Neuronal stem cell (in vitro differentiated cells): ENCODE measurements around the gene CYTL1.
A peak's percentile ranks its signal among the peaks of the same experiment; 100 is the strongest.

Experiments used
- DNase-seq: peaks from one replicate; pipeline ENCODE4 v3.0.0-alpha.2; 2013; ENCODE audit warnings: low spot score
- H2AFZ ChIP-seq: one replicate; pipeline ENCODE4 v1.6.1; 2013; ENCODE audit warnings: mild to moderate bottlenecking, low read length, inconsistent platforms
- H2AK5ac ChIP-seq: 2 replicates; pipeline ENCODE4 v1.6.1; 2013; ENCODE audit warnings: low read depth, mild to moderate bottlenecking, inconsistent platforms, low read length, moderate library complexity, mixed read lengths
- H2BK120ac ChIP-seq: 2 replicates; pipeline ENCODE4 v1.6.1; 2013; ENCODE audit warnings: low read depth, mild to moderate bottlenecking, inconsistent platforms, low read length, moderate library complexity, mixed read lengths
- H2BK12ac ChIP-seq: one replicate; pipeline ENCODE4 v1.6.1; 2013; ENCODE audit warnings: low read length, inconsistent platforms
- H2BK15ac ChIP-seq: 2 replicates; pipeline ENCODE4 v1.6.1; 2013; ENCODE audit warnings: mild to moderate bottlenecking, low read length, inconsistent platforms, mixed read lengths
- H2BK5ac ChIP-seq: one replicate; pipeline ENCODE4 v1.6.1; 2013; ENCODE audit warnings: inconsistent platforms, mild to moderate bottlenecking, low read length, moderate library complexity
- H3K14ac ChIP-seq: one replicate; pipeline ENCODE4 v1.6.1; 2013; ENCODE audit warnings: low read length, inconsistent platforms
- H3K18ac ChIP-seq: 2 replicates; pipeline ENCODE4 v1.6.1; 2013; ENCODE audit warnings: low read length, inconsistent platforms
- H3K23ac ChIP-seq: 2 replicates; pipeline ENCODE4 v1.6.1; 2013; ENCODE audit warnings: low read depth, mild to moderate bottlenecking, mixed read lengths, low read length, inconsistent platforms; ENCODE audit not compliant: poor library complexity
- H3K27ac ChIP-seq: replicated peaks from 3 replicates; pipeline ENCODE4 v1.5.1; 2013; ENCODE audit warnings: low read length, inconsistent platforms
- H3K27me3 ChIP-seq, 3 experiments: 2 replicates each; pipeline ENCODE4 v1.6.1; 2013; ENCODE audit warnings: low read length in 3 of 3, mild to moderate bottlenecking in 2 of 3, inconsistent platforms in 1 of 3, low read depth in 1 of 3, mixed read lengths in 1 of 3, moderate library complexity in 1 of 3; ENCODE audit not compliant: control insufficient read depth in 3 of 3, insufficient read depth in 3 of 3
- H3K36me3 ChIP-seq, 2 donors: replicated peaks in 1 of 2; 2 replicates each; pipeline ENCODE4 v1.6.1; 2013; ENCODE audit warnings: low read length in 2 of 2; ENCODE audit not compliant: control insufficient read depth in 2 of 2, insufficient read depth in 2 of 2
- H3K4ac ChIP-seq: 2 replicates; pipeline ENCODE4 v1.6.1; 2013; ENCODE audit warnings: inconsistent platforms, mild to moderate bottlenecking, low read length, moderate library complexity
- H3K4me1 ChIP-seq, 2 donors: 1 replicate in 1 of 2; 2 replicates in 1 of 2; pipeline ENCODE4 v1.6.1; 2013; ENCODE audit warnings: low read length in 2 of 2, low read depth in 1 of 2; ENCODE audit not compliant: control insufficient read depth in 2 of 2, insufficient read depth in 1 of 2
- H3K4me2 ChIP-seq: one replicate; pipeline ENCODE4 v1.6.1; 2013; ENCODE audit warnings: mild to moderate bottlenecking, low read length, inconsistent platforms; ENCODE audit not compliant: insufficient read depth, poor library complexity, severe bottlenecking
- H3K4me3 ChIP-seq, 2 donors: 2 replicates each; pipeline ENCODE4 v1.5.1; 2013; ENCODE audit warnings: low read length in 2 of 2, mild to moderate bottlenecking in 2 of 2, inconsistent platforms in 1 of 2, moderate library complexity in 1 of 2
- H3K79me1 ChIP-seq: one replicate; pipeline ENCODE4 v1.6.1; 2013; ENCODE audit warnings: low read depth, mild to moderate bottlenecking, inconsistent platforms, low read length, moderate library complexity
- H3K9ac ChIP-seq: one replicate; pipeline ENCODE4 v1.6.1; 2013; ENCODE audit warnings: mild to moderate bottlenecking, low read depth, low read length, inconsistent platforms; ENCODE audit not compliant: poor library complexity
- H3K9me3 ChIP-seq, 2 donors: replicated peaks in 1 of 2; 2 replicates each; pipeline versions ENCODE3 to v1.6.1; 2013; ENCODE audit warnings: low read length in 2 of 2, mild to moderate bottlenecking in 2 of 2, inconsistent platforms in 1 of 2, low read depth in 1 of 2, mixed read lengths in 1 of 2, moderate library complexity in 1 of 2; ENCODE audit not compliant: control insufficient read depth in 2 of 2, insufficient read depth in 1 of 2
- H4K8ac ChIP-seq: one replicate; pipeline ENCODE4 v1.6.1; 2013; ENCODE audit warnings: low read depth, mild to moderate bottlenecking, inconsistent platforms, low read length, moderate library complexity
- H4K91ac ChIP-seq: one replicate; pipeline ENCODE4 v1.6.1; 2013; ENCODE audit warnings: low read length, low read depth, mild to moderate bottlenecking, inconsistent platforms; ENCODE audit not compliant: poor library complexity
- WGBS, 2 donors: extraction: QIAGEN DNeasy Blood & Tissue Kit; methylation state at CpG; one replicate each; pipeline ENCODE4 v1.1.7; 2013; ENCODE audit warnings: missing lambda C conversion rate in 2 of 2, mixed read lengths in 1 of 2; ENCODE audit not compliant: insufficient read length in 2 of 2, insufficient replicate concordance in 1 of 2; ENCODE audit errors: extremely low coverage in 2 of 2; 5-methylcytosine and 5-hydroxymethylcytosine counted together

The CYTL1 gene

GRCh38 chr4:4992833-4993232 is 26.4 kb downstream of the CYTL1 start:
- no peak for DNase-seq
- H2BK15ac ChIP-seq, result no peak overlapping the region

DNA sequence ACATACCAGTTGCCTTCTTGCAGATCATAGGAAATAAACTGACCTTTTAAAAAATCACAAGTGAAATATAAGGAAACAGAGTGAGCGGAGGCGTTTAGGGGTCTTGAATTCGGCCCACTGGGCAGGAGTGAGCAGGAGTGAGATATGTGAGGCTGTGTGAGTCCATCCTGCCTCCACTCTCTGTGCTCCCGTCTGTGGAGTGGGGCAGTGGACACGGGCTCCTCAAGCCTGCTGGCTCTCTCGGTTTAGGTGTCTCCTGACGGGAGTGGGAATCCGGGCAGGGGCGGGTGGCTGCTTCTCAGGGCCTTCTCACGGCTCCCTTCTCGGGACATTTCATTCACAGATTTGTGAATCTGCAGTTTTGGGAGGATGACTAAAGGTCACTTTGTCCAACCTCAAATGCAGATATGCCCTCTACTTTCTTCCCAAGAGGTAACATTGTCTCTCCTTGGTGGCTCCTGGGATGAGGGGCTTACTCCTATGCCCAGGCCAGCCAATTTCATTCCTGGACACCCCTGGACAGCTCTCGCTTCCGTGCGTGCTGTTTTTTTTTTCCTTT is 27.6 kb downstream of the CYTL1 start:
- Histone ChIP-seq H3K79me1 (no peaks in the 10 kb centered on the region), H3K27me3 (no peaks in the 10 kb centered on the region), H3K27ac (no peak overlapping the region), H3K23ac (no peak overlapping the region), H3K4me2 (no peak overlapping the region), H2BK120ac (no peak overlapping the region), H2BK12ac (no peak overlapping the region), H3K14ac (no peak overlapping the region), H3K4ac (no peak overlapping the region), H2AK5ac (no peak overlapping the region), H3K4me1 (no peaks in the 10 kb centered on the region), H4K91ac (no peak overlapping the region), H3K36me3 (no peaks in the 10 kb centered on the region), H3K4me3 (no peak overlapping the region), H3K9ac (no peak overlapping the region), H2BK15ac (no peak overlapping the region), H3K18ac (no peak overlapping the region), H4K8ac (no peak overlapping the region), H2BK5ac (no peak overlapping the region), H3K9me3 (no peaks in the 10 kb centered on the region), H2AFZ (no peak overlapping the region)
- no peak for DNase-seq
- no CpG with 5 or more reads among the region's 14 CpGs for WGBS, 2 donors

More at GRCh38 chr4:4992833-4993232, 26.4 kb downstream of the CYTL1 start:
- H3K4me3 ChIP-seq, result no peak overlapping the region
- H3K14ac ChIP-seq, result no peak overlapping the region
- H2AK5ac ChIP-seq, result no peak overlapping the region
- no peak overlapping the region for H3K4me2 ChIP-seq
- H2BK120ac ChIP-seq, result no peak overlapping the region
- no peaks in the 10 kb centered on the region for H3K27me3 ChIP-seq
- no peak overlapping the region for H2BK5ac ChIP-seq
- H3K36me3 ChIP-seq, result no peaks in the 10 kb centered on the region
- no peak overlapping the region for H2BK12ac ChIP-seq
- H3K9ac ChIP-seq, result no peak overlapping the region
- H4K91ac ChIP-seq, result no peak overlapping the region
- H3K9me3 ChIP-seq, result no peaks in the 10 kb centered on the region
- H2AFZ ChIP-seq, result no peak overlapping the region
- WGBS, 2 donors, result no CpG with 5 or more reads among the region's 5 CpGs
- H4K8ac ChIP-seq, result no peak overlapping the region
- no peaks in the 10 kb centered on the region for H3K79me1 ChIP-seq
- H3K27ac ChIP-seq, result no peak overlapping the region
- no peak overlapping the region for H3K18ac ChIP-seq
- H3K23ac ChIP-seq, result no peak overlapping the region
- no peak overlapping the region for H3K4ac ChIP-seq
- H3K4me1 ChIP-seq, result no peaks in the 10 kb centered on the region

DNA sequence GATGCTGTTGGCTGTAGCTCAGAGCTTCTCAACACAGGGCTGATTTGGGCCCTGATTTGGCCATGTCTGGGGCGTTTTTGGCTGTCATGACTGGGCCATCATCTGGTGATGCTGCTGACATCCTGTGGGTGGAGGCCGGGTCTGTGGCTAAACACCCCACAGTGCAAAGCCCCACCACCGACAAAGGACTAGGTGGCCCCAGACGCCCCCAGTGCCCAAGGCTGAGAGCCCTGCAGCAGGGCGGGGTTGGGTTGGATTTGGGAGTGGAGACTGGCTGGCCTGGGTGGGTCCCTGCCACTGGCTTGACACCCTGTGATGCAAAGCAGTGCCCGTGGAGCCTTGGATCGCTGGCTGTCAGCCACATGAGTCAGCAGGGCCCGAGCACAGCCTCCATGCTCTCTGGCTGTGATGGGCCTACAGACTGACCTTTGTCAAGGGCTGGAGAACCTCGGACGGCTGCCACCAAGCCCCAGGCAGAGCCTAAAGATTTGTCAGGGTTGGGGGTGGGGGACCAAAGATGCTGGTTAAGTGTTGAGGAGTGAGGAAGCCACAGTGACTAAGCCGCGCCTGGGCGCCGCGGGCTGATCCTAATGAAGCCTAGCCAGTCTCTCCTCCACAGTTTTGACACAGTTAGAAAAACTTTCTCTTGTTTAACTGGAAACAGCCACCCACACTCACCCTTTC is 28.3 kb downstream of the CYTL1 start:
- Histone ChIP-seq H3K27ac (no peak overlapping the region), H3K9ac (no peak overlapping the region), H3K4me1 (no peaks in the 10 kb centered on the region)

DNA sequence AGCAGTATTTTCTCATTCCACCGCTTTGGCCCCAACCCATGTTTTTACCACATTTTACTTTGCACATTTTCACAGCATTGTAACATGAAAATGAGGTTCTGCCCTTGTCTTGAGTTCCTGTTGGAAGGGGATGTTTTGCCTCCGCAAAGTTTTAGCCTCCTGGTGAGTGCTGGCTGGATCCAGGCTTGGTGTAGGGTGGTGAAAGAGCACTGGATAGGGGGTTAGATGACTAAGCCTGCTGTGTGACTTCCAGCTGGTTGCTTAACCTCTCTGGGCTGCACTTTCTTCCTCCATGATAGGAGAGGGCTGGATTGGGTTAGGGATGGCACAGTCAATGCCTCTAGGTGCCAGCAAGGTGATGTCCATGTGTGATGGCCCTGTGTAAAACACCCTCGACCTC is 28.9 kb downstream of the CYTL1 start:
- no peak overlapping the region for H2BK12ac ChIP-seq
- no peaks in the 10 kb centered on the region for H3K4me1 ChIP-seq
- DNase-seq, result no peak
- H3K14ac ChIP-seq, result no peak overlapping the region
- H3K9ac ChIP-seq, result no peak overlapping the region
- no peaks in the 10 kb centered on the region for H3K79me1 ChIP-seq
- H3K18ac ChIP-seq, result no peak overlapping the region
- H3K27me3 ChIP-seq, result no peaks in the 10 kb centered on the region
- WGBS, 2 donors, result no CpG with 5 or more reads among the region's 3 CpGs
- no peak overlapping the region for H3K23ac ChIP-seq
- no peak overlapping the region for H2BK15ac ChIP-seq
- H3K4me2 ChIP-seq, result no peak overlapping the region
- no peak overlapping the region for H2BK120ac ChIP-seq
- no peak overlapping the region for H2AK5ac ChIP-seq
- no peak overlapping the region for H2AFZ ChIP-seq
- no peak overlapping the region for H4K91ac ChIP-seq
- H3K9me3 ChIP-seq, result no peaks in the 10 kb centered on the region
- no peak overlapping the region for H3K4me3 ChIP-seq
- H3K36me3 ChIP-seq, result no peaks in the 10 kb centered on the region
- H3K4ac ChIP-seq, result no peak overlapping the region
- no peak overlapping the region for H2BK5ac ChIP-seq
- H4K8ac ChIP-seq, result no peak overlapping the region
- no peak overlapping the region for H3K27ac ChIP-seq

More for the DNA sequence above, 28.3 kb downstream of the CYTL1 start:
- Histone ChIP-seq H2AFZ (no peak overlapping the region), H3K14ac (peak overlapping the region; percentile 59), H2BK5ac (no peak overlapping the region), H2BK15ac (no peak overlapping the region), H3K4me3 (no peak overlapping the region), H3K9me3 (no peaks in the 10 kb centered on the region), H4K91ac (no peak overlapping the region), H4K8ac (no peak overlapping the region), H3K79me1 (no peaks in the 10 kb centered on the region), H3K18ac (peak overlapping the region; percentile 70), H2BK12ac (no peak overlapping the region), H3K36me3 (no peaks in the 10 kb centered on the region), H3K23ac (no peak overlapping the region), H3K4ac (no peak overlapping the region), H2BK120ac (no peak overlapping the region), H3K4me2 (no peak overlapping the region), H3K27me3 (no peaks in the 10 kb centered on the region), H2AK5ac (peak overlapping the region; percentile 39)
- whole genome bisulfite sequencing, 2 donors, result no CpG with 5 or more reads among the region's 15 CpGs
- no peak for DNase-seq
